SK-N-SH treated with all-trans-retinoic acid at 6 μM for 48 hours (cell line): Measurements from ENCODE around the gene CNTRL.

Experiments
- ATAC-seq: fragments of 200-7000 bp; cut with Tn5 transposase; 3 replicates; pipeline ENCODE4 v1.9.1; 2020; ENCODE audit warnings: mild to moderate bottlenecking, moderate library complexity
- ARNTL ChIP-seq: fragments of 450-650 bp; formaldehyde crosslinking; IDR thresholded peaks from 2 replicates; pipeline ENCODE4 v1.5.0; 2020; ENCODE audit warnings: low read depth, mild to moderate bottlenecking, moderate library complexity, borderline replicate concordance
- BACH2 ChIP-seq: fragments of 250-450 bp; sonication (Bioruptor Pico); IDR thresholded peaks from 2 replicates; pipeline ENCODE4 v1.9.0; 2021; ENCODE audit warnings: mild to moderate bottlenecking, borderline replicate concordance
- CREB5 ChIP-seq: fragments of 250-450 bp; sonication (Bioruptor Pico); IDR thresholded peaks from 2 replicates; pipeline ENCODE4 v1.5.1; 2020; ENCODE audit warnings: low read depth, mild to moderate bottlenecking, moderate library complexity
- CSDC2 ChIP-seq: fragments of 250-450 bp; sonication (Bioruptor Pico); IDR thresholded peaks from 2 replicates; pipeline ENCODE4 v1.5.0; 2020; ENCODE audit warnings: mild to moderate bottlenecking, moderate library complexity
- ESRRG ChIP-seq: fragments of 250-450 bp; sonication (Bioruptor Pico); IDR thresholded peaks from 2 replicates; pipeline ENCODE4 v1.6.1; 2021; ENCODE audit warnings: mild to moderate bottlenecking
- GLIS3 ChIP-seq: fragments of 250-450 bp; sonication (Bioruptor Pico); IDR thresholded peaks from 2 replicates; pipeline ENCODE4 v1.5.0; 2020; ENCODE audit warnings: mild to moderate bottlenecking, moderate library complexity
- ISL1 ChIP-seq: fragments of 250-450 bp; sonication (Bioruptor Pico); IDR thresholded peaks from 2 replicates; pipeline ENCODE4 v2.1.2; 2022; ENCODE audit warnings: mild to moderate bottlenecking, moderate library complexity
- OSR1 ChIP-seq: fragments of 250-450 bp; sonication (Bioruptor Pico); IDR thresholded peaks from 2 replicates; pipeline ENCODE4 v1.8.0; 2022; ENCODE audit warnings: moderate library complexity, mild to moderate bottlenecking, inconsistent platforms
- PATZ1 ChIP-seq: fragments of 250-450 bp; sonication (Bioruptor Pico); IDR thresholded peaks from 2 replicates; pipeline ENCODE4 v1.8.0; 2020; ENCODE audit warnings: mild to moderate bottlenecking, moderate library complexity, borderline replicate concordance
- POU6F1 ChIP-seq: fragments of 250-450 bp; sonication (Bioruptor Pico); IDR thresholded peaks from 2 replicates; pipeline ENCODE4 v1.8.0; 2021; ENCODE audit warnings: low read depth, mild to moderate bottlenecking, moderate library complexity, borderline replicate concordance
- PPARA ChIP-seq: fragments of 250-450 bp; sonication (Bioruptor Pico); IDR thresholded peaks from 2 replicates; pipeline ENCODE4 v1.5.0; 2020; ENCODE audit warnings: mild to moderate bottlenecking, borderline replicate concordance
- RARB ChIP-seq: fragments of 250-450 bp; sonication (Bioruptor Pico); IDR thresholded peaks from 2 replicates; pipeline ENCODE4 v1.8.0; 2021; ENCODE audit warnings: mild to moderate bottlenecking, moderate library complexity
- SNAI2 ChIP-seq: fragments of 250-450 bp; sonication (Bioruptor Pico); IDR thresholded peaks from 2 replicates; pipeline ENCODE4 v1.5.0; 2020; ENCODE audit warnings: mild to moderate bottlenecking, moderate library complexity
- TCF4 ChIP-seq: fragments of 250-450 bp; sonication (Bioruptor Pico); IDR thresholded peaks from 2 replicates; pipeline ENCODE4 v1.8.0; 2021; ENCODE audit warnings: mild to moderate bottlenecking, moderate library complexity, borderline replicate concordance
- TSHZ2 ChIP-seq: fragments of 250-450 bp; sonication (Bioruptor Pico); IDR thresholded peaks from 2 replicates; pipeline ENCODE4 v1.5.0; 2020; ENCODE audit warnings: mild to moderate bottlenecking, moderate library complexity
- ZC3H10 ChIP-seq: fragments of 250-450 bp; sonication (Bioruptor Pico); IDR thresholded peaks from 2 replicates; pipeline ENCODE4 v1.5.1; 2021; ENCODE audit warnings: mild to moderate bottlenecking, moderate library complexity
- ZFP3 ChIP-seq: fragments of 250-450 bp; sonication (Bioruptor Pico); IDR thresholded peaks from 2 replicates; pipeline ENCODE4 v1.5.0; 2020; ENCODE audit warnings: mild to moderate bottlenecking, moderate library complexity
- ZFP30 ChIP-seq: fragments of 450-650 bp; formaldehyde crosslinking; IDR thresholded peaks from 2 replicates; pipeline ENCODE4 v1.5.0; 2022; ENCODE audit warnings: mild to moderate bottlenecking, moderate library complexity
- ZNF565 ChIP-seq: fragments of 450-650 bp; formaldehyde crosslinking; conservative IDR thresholded peaks from 2 replicates; pipeline ENCODE4 v1.5.0; 2020; ENCODE audit warnings: low read depth, mild to moderate bottlenecking, moderate library complexity
- ZNF70 ChIP-seq: fragments of 450-650 bp; formaldehyde crosslinking; IDR thresholded peaks from 2 replicates; pipeline ENCODE4 v1.5.0; 2020; ENCODE audit warnings: mild to moderate bottlenecking, moderate library complexity

The CNTRL gene

GRCh38 chr9:121053544-121053943 is 21.2 kb upstream of the CNTRL start:
- TF ChIP-seq TSHZ2 (CRISPR knock-in tag) (no peak), GLIS3 (CRISPR knock-in tag) (no peak), TCF4 (CRISPR knock-in tag) (no peak), OSR1 (CRISPR knock-in tag) (no peak), RARB (CRISPR knock-in tag) (no peak), ZC3H10 (CRISPR knock-in tag) (no peak), SNAI2 (no peak), BACH2 (CRISPR knock-in tag) (no peak), ZNF565 (CRISPR knock-in tag) (no peak), CSDC2 (CRISPR knock-in tag) (no peak), PATZ1 (CRISPR knock-in tag) (no peak), ARNTL (CRISPR knock-in tag) (no peak), CREB5 (CRISPR knock-in tag) (no peak)
- no peak for ATAC-seq

GRCh38 chr9:121055642-121056143 is 19.1 kb upstream of the CNTRL start:
- peak; percentile 62; the same call in 2 of the 3 replicates for ATAC-seq
- TF ChIP-seq ESRRG (CRISPR knock-in tag) = no peak
- TF ChIP-seq ISL1 = no peak
- TF ChIP-seq ZC3H10 (CRISPR knock-in tag) = no peak
- no peak for TF ChIP-seq PPARA
- TF ChIP-seq ZNF70 (CRISPR knock-in tag) = no peak
- TF ChIP-seq ZNF565 (CRISPR knock-in tag) = no peak
- no peak for TF ChIP-seq POU6F1 (CRISPR knock-in tag)
- TF ChIP-seq TSHZ2 (CRISPR knock-in tag) = no peak
- TF ChIP-seq SNAI2 = no peak
- TF ChIP-seq ZFP30 (CRISPR knock-in tag) = no peak
- TF ChIP-seq GLIS3 (CRISPR knock-in tag) = no peak
- no peak for TF ChIP-seq OSR1 (CRISPR knock-in tag)
- no peak for TF ChIP-seq BACH2 (CRISPR knock-in tag)
- TF ChIP-seq, all 23 proteins: peak for 0

DNA sequence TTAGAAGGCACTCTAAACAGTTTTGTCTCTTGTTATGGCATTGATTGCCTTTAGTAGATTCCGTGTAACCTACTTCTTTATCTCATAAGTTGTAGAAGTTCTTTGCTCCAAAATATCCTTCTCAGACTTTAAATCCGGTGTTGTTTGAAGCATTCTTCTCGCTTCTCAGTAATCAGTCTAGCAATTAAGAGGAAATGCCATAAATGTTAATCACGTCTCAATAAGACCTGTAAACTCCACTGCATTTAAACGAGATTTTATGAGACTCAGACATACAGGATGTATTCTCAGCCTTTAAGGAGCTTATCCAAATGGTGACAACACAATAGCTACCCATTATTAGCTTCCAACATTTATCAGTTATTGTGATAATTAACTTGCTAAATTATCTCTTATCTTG is 16.9 kb upstream of the CNTRL start:
- ATAC-seq = no peak
- TF ChIP-seq ZC3H10 (CRISPR knock-in tag) (no peak), ZFP3 (no peak), RARB (CRISPR knock-in tag) (no peak), ZFP30 (CRISPR knock-in tag) (no peak)
- TF ChIP-seq, all 23 proteins: peak for 0
